CD4-positive, alpha-beta T cell treated with Interleukin-4 for 4 hours (primary cell): Measurements from ENCODE around the gene YWHAG.
"Not testable (repeated sequence)": the region's sequence is repeated elsewhere in the genome, so short reads cannot be mapped to it uniquely, and the experiment has no call there.

Experiments used
- DNase-seq: peaks from one replicate; pipeline ENCODE4 v3.0.0-alpha.2; 2020

Gene YWHAG

DNA sequence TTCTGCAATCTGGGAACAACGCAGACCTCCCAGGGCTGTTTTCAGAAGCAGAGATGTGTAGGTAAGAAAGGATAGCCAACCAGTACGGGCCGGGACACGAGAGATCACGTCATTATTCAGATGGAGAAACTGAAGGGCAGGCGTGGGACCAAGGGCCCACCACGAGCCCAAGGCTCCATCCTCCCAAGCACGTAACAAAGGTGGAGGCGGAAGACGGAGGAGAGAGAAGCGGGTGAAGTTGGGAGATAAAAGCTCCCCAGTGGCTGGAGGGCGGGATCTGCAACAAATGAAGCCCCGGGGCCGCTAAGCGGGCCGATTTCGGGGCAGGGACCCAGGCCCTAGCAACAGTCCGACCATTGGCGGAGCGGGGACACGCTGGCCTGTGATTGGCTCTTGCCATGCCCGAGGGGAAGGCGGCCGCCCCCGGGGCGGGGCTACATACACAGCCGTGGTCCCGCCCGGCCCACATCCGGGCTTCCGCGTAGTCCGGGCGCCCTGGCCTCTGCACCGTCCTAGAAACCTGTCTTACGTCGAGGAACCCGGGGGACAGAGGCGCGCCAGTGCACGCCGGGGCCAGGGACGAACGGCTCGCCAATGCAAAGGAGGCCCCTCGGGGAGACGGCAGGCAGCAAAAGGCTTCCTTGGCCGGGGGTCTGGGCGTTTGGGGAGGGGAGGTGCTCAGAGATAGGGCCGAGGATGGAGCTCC lies 40.9 kb downstream of the YWHAG start:
- peak; percentile 95 for DNase-seq

DNA sequence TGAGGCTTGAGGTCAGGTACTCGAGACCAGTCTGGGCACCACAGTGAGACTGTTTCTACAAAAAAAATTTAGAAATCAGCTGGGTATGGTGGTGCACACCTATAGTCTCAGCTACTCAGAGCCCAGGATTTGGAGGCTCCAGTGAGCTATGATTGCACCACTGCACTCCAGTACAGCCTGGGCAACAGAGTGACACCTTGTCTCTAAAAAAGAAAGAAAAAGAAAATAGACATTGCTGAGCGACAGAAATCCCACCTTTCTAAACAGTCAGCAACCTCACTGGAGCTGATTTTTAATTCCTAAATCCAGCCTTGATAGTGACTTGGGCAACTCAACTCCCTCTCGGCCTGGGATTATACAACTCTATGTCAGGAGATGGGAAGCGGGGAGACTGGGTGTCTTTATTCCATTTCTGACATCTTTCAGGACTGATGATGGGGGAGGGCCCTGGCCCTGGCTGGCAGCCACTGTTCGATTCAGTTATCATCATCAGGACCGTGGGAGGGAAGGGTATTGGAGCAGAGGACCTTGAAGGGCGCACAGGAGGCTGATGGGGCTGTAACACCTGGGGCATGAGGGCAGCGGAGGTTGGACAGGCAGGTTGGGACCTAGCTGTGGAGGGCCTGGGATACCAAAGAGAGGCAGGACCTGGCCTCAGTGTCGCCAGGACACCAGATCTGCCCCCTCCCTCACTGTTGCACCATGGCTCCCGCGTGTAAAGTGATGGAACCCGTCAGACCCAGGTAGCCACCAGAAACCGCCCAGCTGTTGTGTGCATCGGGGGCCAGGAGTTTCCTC lies 41.6 kb downstream of the YWHAG start:
- DNase-seq = no peak

DNA sequence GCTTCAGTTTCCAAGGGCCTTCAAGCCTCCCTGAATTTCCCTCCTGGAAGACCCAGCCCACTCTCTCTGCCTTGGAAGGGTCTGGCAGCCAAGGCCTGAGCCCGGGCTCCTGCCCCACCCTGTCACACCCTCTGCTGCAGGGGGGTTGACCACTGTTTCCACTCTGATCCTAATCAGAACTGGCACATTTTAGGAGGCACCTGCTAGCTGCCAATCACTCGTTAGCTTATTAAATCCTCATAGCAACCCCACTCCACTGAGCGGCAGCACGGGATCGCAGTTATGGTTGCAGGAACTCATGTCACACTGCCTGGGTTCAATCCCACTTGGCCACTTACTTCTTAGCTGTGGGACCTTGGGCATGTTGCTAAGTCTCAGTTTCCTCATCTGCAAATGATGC lies 43.4 kb downstream of the YWHAG start:
- no peak for DNase-seq

DNA sequence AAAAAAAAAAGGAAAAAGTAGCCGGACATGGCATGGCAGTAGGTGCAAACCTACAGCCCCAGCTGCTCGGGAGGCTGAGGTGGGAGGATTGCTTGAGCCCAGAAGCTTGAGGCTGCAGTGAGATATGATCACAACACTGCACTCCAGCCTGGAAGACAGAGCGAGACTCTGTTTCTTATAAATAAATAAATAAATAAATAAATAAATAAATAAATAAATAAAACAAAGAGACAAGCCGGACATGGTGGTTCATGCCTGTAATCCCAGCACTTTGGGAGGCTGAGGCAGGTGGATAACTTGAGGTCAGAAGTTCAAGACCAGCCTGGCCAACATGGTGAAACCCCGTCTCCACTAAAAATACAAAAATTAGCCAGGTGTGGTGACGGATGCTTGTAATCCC lies 44.1 kb downstream of the YWHAG start:
- DNase-seq = not testable (repeated sequence)

DNA sequence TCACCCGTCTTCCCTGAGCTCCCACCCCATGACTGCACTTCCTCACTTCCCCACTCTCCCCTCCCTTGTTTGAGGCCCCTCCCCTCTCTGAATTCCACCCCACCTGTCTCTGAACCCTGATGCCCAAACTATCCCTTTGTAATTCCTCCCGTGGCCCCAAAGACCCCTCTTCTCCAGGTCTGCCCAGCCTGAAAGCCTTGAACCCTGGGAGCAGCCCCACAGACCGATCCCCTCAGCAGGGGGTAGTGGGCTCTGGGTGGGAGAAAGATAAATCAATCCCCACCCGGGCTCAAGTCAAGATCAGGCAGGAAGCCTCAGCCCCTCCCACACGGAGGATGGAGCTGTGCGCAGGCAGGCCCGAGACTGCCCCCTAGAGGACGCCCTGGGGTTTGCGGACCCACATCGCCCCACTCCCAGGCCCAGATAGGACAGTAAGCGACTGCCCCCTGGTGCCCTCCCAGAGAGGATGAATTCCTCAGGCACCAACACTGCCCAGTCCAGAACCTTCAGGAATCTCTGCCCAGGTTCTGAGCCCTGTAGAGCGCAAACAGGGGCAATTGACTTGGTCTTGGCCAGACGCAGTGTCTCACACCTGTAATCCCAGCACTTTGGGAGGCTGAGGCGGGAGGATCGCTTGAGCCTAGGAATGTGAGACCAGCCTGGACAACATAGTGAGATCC lies 44.6 kb downstream of the YWHAG start:
- peak; percentile 93 for DNase-seq

DNA sequence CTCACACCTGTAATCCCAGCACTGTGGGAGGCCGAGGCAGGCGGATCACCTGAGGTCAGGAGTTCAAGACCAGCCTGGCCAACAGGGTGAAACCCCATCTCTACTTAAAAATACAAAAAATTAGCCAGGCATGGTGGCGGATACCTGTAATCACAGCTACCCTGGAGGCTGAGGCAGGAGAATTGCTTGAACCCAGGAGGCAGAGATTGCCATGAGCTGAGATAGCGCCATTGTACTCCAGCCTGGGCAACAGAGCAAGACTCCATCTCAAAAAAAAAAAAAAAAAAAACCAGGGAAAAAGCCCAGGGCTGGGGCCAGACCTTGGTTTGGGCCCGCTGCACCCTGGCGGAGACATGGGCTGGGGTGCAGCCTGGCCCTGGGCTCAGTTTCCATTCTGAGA lies 47.0 kb downstream of the YWHAG start:
- DNase-seq = not testable (repeated sequence)

DNA sequence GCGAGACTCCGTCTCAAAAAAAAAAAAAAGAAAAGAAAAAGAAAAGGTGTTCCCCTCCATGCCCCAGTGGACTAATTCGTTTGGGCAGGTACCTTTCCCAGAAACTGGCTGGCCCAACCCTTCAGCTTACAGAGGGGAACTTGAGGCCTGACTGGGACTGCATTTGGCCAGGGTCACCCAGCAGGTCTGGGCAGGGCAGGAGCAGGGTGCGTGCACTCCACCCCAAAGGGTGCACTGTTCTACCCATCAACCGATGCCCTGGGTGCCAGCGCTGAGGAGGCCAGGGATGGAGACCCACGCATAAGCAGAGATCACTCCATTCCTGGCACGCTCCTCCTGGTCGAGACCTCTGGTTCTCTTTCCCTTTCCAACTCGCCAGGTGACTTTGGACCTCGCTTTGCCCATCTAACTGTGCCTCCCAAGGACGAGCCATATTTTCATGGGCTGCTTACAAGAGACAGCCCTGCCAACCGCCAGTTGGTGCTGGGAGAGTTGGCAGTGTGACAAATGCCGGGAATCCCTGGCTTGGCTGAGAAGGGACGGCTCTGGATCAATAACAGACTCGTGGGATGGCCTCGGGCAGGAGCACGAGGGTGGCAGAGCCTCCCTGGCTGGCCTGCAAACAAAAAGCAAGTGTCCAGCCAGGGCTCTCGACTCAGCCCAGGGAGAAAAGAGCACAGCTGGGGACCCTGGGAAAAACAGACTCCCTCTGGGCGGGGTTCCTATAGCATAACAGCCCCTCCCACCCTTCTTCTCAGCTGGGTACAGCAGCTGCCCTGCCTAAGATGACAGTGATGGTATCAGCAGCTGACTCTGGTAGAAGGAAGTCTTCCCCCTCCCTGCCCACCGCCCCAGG lies 48.5 kb downstream of the YWHAG start:
- no peak for DNase-seq

DNA sequence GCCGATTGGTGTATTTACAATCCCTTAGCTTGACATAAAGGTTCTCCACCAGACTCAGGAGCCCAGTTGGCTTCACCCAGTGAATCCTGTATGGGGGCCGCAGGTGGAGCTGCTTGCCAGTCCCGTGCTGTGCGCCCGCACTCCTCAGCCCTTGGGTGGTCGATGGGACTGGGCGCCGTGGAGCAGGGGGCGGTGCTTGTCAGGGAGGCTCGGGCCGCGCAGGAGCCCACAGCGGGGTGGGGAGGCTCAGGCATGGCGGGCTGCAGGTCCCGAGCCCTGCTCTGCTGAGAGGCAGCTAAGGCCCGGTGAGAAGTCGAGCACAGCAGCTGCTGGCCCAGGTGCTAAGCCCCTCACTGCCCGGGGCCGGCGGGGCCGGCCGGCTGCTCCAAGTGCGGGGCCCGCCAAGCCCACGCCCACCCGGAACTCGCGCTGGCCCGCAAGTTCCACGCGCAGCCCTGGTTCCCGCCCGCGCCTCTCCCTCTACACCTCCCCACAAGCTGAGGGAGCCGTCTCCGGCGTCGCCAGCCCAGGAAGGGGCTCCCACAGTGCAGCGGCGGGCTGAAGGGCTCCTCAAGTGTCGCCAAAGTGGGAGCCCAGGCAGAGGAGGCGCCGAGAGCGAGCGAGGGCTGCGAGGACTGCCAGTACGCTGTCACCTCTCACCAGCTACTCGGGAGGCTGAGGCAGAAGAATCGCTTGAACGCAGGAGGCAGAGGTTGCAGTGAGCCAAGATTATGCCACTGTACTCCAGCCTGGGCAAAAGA lies 49.3 kb downstream of the YWHAG start:
- DNase-seq = not testable (repeated sequence)

DNA sequence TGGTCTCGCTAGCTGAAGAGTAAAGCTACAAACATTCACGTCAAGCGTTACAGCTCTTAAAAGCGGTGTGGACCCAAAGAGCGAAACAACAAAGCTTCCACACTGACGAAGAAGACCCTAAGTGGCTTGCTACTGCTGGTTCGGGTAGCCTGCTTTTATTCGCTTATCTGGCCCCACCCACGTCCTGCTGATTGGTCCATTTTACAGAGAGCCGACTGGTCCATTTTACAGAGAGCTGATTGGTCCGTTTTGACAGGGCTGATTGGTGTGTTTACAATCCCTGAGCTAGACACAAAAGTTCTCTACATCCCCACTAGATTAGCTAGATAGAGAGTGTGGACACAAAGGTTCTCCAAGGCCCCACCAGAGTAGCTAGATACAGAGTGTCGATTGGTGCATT lies 49.9 kb downstream of the YWHAG start:
- DNase-seq = not testable (repeated sequence)

DNA sequence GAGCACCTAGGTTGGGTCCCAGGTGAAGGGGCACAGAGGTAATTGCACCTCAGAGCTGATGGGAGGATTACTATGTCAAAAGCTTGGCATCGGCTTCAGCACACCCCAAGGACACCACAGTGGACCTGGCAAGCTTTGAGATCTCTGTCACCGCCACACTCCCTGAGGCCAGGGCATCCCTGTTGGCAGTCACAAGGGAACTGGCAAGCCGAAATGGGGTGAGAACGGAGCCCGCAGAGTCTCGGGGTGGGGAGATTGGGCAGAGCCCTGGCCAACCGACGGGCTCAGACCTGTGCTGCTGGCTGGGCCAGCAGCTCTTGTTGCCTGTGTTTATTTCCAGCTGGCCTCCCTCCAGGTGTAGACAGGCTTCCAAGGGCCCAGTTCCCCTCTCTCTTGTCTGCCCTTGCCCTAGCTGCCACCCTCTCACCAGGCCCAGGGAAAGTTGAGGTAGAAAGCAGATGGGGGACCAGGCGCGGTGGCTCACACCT lies 53.9 kb downstream of the YWHAG start:
- DNase-seq = no peak

DNA sequence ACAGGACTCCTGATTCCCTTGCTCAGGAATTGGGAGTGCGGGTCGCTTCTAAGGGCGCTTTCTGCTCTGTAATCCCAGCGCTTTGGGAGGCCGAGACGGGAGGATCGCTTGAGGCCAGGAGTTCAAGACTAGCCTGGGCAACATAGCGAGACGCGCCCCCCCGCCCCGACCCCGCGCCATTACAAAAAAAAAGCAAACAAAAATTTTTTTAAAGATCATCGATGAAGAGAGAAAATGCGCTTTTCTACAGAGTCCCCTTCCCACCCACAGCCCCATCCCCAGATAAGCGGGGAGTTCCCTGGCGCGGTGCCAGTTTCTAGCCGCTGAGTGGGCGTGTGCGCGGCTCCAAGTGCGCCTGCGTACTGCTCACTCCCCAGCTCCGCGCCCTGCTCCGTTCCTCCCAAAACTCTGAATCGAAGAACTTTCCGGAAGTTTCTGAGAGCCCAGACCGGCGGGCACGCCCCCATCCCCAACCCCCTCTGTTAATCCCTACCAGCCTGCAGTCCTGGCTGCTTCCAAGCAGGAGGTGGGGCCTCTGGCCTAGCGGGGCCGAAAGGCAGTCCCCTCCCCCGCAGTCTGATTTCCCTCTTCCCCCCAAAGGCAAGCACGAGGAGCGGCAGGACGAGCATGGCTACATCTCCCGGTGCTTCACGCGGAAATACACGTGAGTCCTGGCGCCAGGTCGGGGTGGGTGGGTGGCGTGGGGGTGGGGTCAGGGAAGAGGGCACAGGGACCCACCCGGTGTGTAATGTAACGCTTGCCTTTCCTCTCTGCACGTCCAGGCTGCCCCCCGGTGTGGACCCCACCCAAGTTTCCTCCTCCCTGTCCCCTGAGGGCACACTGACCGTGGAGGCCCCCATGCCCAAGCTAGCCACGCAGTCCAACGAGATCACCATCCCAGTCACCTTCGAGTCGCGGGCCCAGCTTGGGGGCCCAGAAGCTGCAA lies 55.3 kb downstream of the YWHAG start:
- DNase-seq = peak; percentile 72

DNA sequence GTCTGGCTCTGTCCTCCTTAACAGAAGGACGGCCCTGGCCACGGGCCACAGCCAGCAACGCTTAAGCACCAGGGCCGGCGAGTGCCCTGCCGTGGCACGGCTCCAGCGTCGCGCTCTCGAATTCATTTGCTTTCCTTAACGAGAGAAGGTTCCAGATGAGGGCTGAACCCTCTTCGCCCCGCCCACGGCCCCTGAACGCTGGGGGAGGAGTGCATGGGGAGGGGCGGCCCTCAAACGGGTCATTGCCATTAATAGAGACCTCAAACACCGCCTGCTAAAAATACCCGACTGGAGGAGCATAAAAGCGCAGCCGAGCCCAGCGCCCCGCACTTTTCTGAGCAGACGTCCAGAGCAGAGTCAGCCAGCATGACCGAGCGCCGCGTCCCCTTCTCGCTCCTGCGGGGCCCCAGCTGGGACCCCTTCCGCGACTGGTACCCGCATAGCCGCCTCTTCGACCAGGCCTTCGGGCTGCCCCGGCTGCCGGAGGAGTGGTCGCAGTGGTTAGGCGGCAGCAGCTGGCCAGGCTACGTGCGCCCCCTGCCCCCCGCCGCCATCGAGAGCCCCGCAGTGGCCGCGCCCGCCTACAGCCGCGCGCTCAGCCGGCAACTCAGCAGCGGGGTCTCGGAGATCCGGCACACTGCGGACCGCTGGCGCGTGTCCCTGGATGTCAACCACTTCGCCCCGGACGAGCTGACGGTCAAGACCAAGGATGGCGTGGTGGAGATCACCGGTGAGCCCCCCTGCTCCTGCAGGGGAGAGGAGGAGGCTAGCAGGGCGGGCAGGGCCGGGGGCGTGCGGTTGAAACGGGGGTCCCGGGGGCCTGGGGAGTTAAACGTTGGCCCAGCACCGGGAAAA lies 56.2 kb downstream of the YWHAG start, which contains the start of gene HSPB1:
Gene HSPB1, plus strand, starts transcription at position 327 of the 855 bp plus-strand sequence. Its CDS starts 40 bp downstream, at position 367.
- peak; percentile 81 for DNase-seq

DNA sequence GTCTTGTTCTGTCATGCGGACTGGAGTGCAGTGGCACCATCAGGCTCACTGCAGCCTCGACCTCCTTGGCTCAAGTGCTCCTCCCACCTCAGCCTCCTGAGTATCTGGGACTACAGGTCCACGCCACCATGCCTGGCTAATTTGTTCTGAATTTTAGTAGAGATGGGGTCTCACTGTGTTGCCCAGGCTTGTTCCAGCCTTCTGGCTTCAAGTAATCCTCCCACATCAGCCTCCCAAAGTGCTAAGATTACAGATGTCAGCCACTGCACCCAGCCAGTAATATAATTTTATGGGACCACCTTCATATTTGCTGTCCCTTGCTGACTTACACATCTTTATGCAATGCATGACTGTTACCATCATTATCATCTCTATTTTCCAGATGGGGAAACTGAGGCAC lies 57.8 kb downstream of the YWHAG start:
- DNase-seq = no peak

DNA sequence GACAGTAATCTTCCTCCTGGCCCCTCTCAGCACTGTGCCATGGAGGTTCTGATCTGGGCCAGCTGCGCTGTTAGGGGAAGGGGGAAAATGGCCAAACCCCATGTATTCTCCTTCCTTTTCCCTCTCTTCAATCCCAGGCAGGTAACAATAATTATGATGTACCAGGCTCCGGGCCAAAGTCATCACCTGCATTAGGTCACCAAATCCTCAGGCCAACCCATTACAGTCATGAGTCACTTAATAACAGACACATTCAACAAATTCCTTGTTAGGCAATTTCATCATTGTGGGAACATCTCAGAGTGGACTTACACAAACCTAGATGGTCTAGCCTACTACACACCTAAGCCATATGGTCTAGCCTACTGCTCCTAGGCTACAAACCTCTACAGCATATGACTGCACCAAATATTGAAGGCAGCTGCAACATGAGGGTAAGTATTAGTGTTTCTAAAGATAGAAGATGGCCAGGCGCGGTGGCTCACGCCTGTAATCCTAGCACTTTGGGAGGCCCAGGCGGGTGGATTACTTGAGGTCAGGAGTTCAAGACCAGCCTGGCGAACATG lies 58.5 kb downstream of the YWHAG start:
- no peak for DNase-seq

DNA sequence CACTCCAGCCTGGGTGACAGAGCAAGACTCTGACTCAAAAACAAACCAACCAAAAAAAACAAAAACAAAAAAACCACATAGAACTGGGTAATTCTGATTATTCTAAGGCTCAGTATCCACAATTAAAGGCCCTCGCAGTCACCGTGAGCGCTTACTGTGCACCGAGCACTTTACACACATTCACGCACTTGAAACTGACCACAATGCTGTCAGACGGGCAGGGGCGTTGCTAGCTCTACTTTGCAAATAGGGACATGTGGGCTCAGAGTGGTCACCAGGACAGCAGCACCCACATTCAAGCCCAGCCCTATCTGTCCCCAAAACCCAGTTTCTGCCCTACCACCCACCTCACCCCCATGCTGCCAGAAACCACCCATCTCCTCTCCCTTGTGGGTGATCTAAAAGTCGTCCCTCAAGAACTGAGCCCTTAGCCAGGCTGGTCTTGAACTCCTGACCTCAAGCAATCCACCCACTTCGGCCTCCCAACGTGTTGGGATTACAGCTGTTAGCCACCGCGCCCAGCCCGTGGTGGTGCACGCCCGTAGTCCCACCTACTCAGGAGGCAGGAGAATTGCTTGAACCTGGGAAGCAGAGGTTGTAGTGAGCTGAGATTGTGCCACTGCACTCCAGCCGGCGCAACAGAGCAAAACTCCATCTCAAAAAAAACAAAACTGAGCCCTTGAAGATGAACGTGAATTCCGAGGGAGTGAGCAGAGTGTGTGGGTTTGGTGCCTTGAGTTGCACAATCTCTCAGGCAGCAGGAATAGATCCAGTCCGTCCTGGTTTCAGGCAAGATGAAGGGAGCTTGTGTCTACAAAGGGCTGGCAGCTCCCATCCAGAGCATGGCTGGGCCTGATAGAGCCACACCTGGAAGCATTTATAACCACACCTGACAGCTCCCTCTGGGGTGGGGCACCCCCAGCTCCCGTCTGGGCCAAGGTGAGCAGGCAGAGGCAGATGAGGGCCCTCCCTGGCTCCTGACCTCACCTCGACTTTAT lies 61.7 kb downstream of the YWHAG start:
- no peak for DNase-seq

DNA sequence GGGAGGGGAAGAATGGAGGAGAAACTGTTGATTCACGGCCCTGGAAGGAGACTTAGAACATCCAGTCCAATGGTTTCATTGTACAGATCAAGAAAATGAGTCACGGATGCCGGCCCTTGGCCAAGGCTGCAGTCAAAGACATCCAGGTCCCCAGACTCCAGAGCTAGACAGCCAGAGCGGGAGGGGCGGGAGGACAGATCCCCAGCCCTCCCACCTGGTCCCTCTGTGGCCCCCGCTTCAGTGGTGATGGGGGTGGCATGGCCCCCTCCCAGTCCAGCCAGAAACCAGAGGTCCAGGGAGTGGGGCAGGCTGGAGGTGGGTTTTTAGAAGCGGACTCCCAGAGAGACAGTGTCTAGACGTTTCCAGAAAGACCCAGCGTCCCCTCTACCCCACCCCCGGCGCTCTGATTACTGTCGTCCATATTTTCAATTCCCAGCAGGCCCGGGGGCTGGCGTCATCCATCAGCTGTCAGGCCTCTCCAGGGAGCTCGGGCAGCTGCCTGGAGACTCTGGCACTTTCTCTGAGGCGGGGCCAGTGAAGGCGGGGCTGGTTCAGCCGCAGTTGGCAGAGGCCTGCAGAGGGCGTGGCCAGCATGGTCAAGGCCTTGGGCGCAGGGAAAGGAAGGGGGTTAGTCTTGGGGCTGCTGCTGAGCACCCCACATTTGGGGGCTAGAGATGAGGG lies 64.3 kb downstream of the YWHAG start:
- DNase-seq = no peak

DNA sequence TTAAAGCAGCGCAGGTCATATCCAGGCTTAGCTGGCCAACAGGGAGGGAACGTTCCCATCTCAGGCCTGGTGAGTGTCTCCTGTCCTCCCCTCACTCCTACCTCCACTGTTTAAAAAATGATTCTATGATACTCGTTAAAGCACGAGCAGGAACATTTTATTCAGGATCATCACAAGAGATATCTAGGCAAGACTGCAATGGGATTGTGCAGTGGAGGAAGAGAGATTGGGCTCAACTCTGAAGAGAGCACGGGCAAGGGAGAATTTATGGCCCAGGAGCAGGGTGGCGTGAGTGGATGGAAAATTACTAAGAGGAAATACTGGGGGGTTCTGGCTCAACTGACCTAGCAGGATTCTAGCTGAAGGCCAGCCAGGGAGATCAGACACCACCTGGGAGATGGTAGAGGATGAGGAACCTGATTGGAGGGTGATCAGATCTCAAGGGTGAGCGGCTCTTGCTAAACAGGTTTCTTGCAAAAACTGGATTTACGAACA lies 65.3 kb downstream of the YWHAG start:
- no peak for DNase-seq
